ENCODE results near the gene BEAN1. TPM values are rescaled to one million over a fixed set of nuclear protein-coding genes. Genes with fewer than 3 reads are reported as not detected.

BEAN1 gene
- polyA plus RNA-seq, 1 donor from 2014 or later = 0.16 TPM

DNA sequence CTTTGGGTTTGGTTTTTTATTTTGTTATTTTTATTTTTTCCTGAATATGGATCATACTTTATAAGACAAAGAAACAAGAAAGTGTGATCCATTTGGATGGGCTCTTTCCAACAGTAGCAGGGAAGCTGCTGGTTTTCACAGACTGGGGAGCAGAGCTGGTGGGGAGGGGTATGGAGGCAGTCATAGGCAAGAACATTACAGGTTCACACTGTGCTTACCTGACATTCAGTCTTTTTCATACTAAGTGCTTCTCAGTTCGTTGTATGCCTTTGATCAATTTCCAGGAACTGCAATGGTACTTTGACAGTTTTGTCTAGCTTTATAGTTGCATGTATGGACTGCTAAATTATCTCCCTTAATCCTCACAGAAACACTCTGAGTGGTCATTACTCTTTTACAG, 27.7 kb downstream of the BEAN1 start:
- no peaks in the 10 kb centered on the region for H3F3A ChIP-seq (ENCODE audit: insufficient read depth, low read length, poor library complexity, severe bottlenecking)
- H3K27me3 ChIP-seq (ENCODE audit: insufficient read depth, low read depth, low read length) = no peaks in the 10 kb centered on the region
- no peak overlapping the region for H3K4me2 ChIP-seq (ENCODE audit: low read length)
- H4K20me1 ChIP-seq (ENCODE audit: insufficient read depth) = no peaks in the 10 kb centered on the region
- no peaks in the 10 kb centered on the region for H3K79me2 ChIP-seq (replicated peaks; ENCODE audit: insufficient read depth, low read length)
- no peak overlapping the region for H3K9ac ChIP-seq (ENCODE audit: low read length)
- no peaks in the 10 kb centered on the region for H3K36me3 ChIP-seq (ENCODE audit: insufficient read depth, low read length)
- H2AFZ ChIP-seq (ENCODE audit: low read depth, low read length) = no peak overlapping the region
- TF ChIP-seq RAD21 (conservative IDR thresholded peaks at IDR 0.05) = no peak
- no peak for TF ChIP-seq REST (IDR thresholded peaks at IDR 0.05; ENCODE audit: borderline replicate concordance)
- TF ChIP-seq EZH2 (IDR thresholded peaks at IDR 0.05; ENCODE audit: borderline replicate concordance, insufficient read depth, low read length, poor library complexity, severe bottlenecking) = no peak
- TF ChIP-seq SMC3 (conservative IDR thresholded peaks at IDR 0.05; ENCODE audit: poor library complexity) = no peak
- no peak for TF ChIP-seq POLR2AphosphoS5 (IDR thresholded peaks at IDR 0.05)
- H3K27ac ChIP-seq (ENCODE audit: low read length) = no peak overlapping the region
- H3K4me3 ChIP-seq (ENCODE audit: low read length) = no peak overlapping the region
- no peaks in the 10 kb centered on the region for H3K9me3 ChIP-seq (ENCODE audit: low read length)
- H3K9me2 ChIP-seq (ENCODE audit: insufficient read depth, low read length) = no peaks in the 10 kb centered on the region

DNA sequence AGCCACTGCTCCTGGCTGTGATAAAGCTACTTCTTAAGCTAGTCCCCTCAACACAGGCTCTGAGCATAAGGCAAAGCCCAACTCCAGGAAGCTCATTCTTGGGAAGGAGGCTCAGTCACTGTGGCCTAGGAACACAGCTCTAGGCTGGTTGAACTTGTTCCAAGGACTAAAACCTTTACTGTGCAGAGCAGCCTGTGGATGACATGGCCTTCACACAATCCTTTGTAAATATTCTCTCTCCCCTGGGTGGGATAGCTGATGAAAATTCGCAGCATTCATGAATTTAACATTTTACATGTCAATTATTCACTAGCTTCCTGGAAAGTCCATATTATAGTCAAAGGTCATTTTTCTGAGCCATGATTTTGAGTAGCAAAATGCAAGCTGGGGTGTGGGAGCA, 28.9 kb downstream of the BEAN1 start:
- Histone ChIP-seq H3K9me3 (ENCODE audit: low read length) (no peaks in the 10 kb centered on the region), H4K20me1 (ENCODE audit: insufficient read depth) (no peaks in the 10 kb centered on the region), H3K9me2 (ENCODE audit: insufficient read depth, low read length) (no peaks in the 10 kb centered on the region), H3K27ac (ENCODE audit: low read length) (no peak overlapping the region), H3K4me2 (ENCODE audit: low read length) (no peak overlapping the region), H3F3A (ENCODE audit: insufficient read depth, low read length, poor library complexity, severe bottlenecking) (no peaks in the 10 kb centered on the region), H2AFZ (ENCODE audit: low read depth, low read length) (no peak overlapping the region), H3K79me2 (replicated peaks; ENCODE audit: insufficient read depth, low read length) (no peaks in the 10 kb centered on the region), H3K9ac (ENCODE audit: low read length) (no peak overlapping the region), H3K36me3 (ENCODE audit: insufficient read depth, low read length) (no peaks in the 10 kb centered on the region), H3K27me3 (ENCODE audit: insufficient read depth, low read depth, low read length) (no peaks in the 10 kb centered on the region), H3K4me3 (ENCODE audit: low read length) (no peak overlapping the region)
- no peak for TF ChIP-seq POLR2AphosphoS5 (IDR thresholded peaks at IDR 0.05)
- no peak for TF ChIP-seq EZH2 (IDR thresholded peaks at IDR 0.05; ENCODE audit: borderline replicate concordance, insufficient read depth, low read length, poor library complexity, severe bottlenecking)
- no peak for TF ChIP-seq EP300 (conservative IDR thresholded peaks at IDR 0.05; ENCODE audit: poor library complexity, severe bottlenecking)
- TF ChIP-seq, protein P1, sequence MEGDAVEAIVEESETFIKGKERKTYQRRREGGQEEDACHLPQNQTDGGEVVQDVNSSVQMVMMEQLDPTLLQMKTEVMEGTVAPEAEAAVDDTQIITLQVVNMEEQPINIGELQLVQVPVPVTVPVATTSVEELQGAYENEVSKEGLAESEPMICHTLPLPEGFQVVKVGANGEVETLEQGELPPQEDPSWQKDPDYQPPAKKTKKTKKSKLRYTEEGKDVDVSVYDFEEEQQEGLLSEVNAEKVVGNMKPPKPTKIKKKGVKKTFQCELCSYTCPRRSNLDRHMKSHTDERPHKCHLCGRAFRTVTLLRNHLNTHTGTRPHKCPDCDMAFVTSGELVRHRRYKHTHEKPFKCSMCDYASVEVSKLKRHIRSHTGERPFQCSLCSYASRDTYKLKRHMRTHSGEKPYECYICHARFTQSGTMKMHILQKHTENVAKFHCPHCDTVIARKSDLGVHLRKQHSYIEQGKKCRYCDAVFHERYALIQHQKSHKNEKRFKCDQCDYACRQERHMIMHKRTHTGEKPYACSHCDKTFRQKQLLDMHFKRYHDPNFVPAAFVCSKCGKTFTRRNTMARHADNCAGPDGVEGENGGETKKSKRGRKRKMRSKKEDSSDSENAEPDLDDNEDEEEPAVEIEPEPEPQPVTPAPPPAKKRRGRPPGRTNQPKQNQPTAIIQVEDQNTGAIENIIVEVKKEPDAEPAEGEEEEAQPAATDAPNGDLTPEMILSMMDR (IDR thresholded peaks at IDR 0.05; ENCODE audit: poor library complexity, severe bottlenecking) = no peak
- TF ChIP-seq SMC3 (conservative IDR thresholded peaks at IDR 0.05; ENCODE audit: poor library complexity) = no peak

- H2AFZ ChIP-seq (ENCODE audit: low read depth, low read length) = no peak overlapping the region
Measured at GRCh38 chr16:66457888-66458287, 30.8 kb downstream of the BEAN1 start.

More at GRCh38 chr16:66457888-66458287, 30.8 kb downstream of the BEAN1 start:
- Histone ChIP-seq H3K9me2 (ENCODE audit: insufficient read depth, low read length) (no peaks in the 10 kb centered on the region), H3K79me2 (replicated peaks; ENCODE audit: insufficient read depth, low read length) (no peaks in the 10 kb centered on the region), H3K9ac (ENCODE audit: low read length) (no peak overlapping the region), H3K27ac (ENCODE audit: low read length) (no peak overlapping the region), H3K36me3 (ENCODE audit: insufficient read depth, low read length) (no peaks in the 10 kb centered on the region), H3K4me3 (ENCODE audit: low read length) (no peak overlapping the region), H4K20me1 (ENCODE audit: insufficient read depth) (no peaks in the 10 kb centered on the region), H3K27me3 (ENCODE audit: insufficient read depth, low read depth, low read length) (no peaks in the 10 kb centered on the region), H3K9me3 (ENCODE audit: low read length) (no peaks in the 10 kb centered on the region), H3F3A (ENCODE audit: insufficient read depth, low read length, poor library complexity, severe bottlenecking) (no peaks in the 10 kb centered on the region), H3K4me2 (ENCODE audit: low read length) (no peak overlapping the region)
- TF ChIP-seq, protein P1 (IDR thresholded peaks at IDR 0.05; ENCODE audit: poor library complexity, severe bottlenecking) = no peak
